OCI-LY1 (cell line): ENCODE measurements around the gene ABCA5.

Experiments used
- CTCF ChIP-seq: fragments of 200-600 bp; sonication (generic), shearing (Covaris generic); IDR thresholded peaks from 2 replicates; pipeline ENCODE4 v1.5.1; 2017; ENCODE audit warnings: mild to moderate bottlenecking, antibody characterized with exemption, low read length, moderate library complexity, mixed read lengths
- EZH2 ChIP-seq: fragments of 200-600 bp; sonication (generic), shearing (Covaris generic); IDR thresholded peaks from 2 replicates; pipeline ENCODE4 v1.8.0; 2017; ENCODE audit warnings: borderline replicate concordance, mixed run types, mild to moderate bottlenecking, antibody characterized with exemption, low read length, moderate library complexity, mixed read lengths

GRCh38 chr17:69357701-69358100, 30.8 kb upstream of the ABCA5 start:
- TF ChIP-seq EZH2 (no peak), CTCF (peak; percentile 6; the same call in 1 of the 2 replicates)
